D721Med (cell line): ENCODE data around the gene CMTM7.

Source experiments
- DNase-seq: peaks from one replicate; pipeline ENCODE4 v3.0.0; 2011; ENCODE audit warnings: low spot score; ENCODE audit not compliant: insufficient read length
- FAIRE-seq: peaks from 2 replicates; lab custom pipeline; 2011; peaks lifted over from hg19 to GRCh38; lab: Jason Lieb, UNC
- TF ChIP-seq, protein P1 (sequence below): IDR thresholded peaks from 2 replicates; pipeline ENCODE4 v1.5.1; 2012; ENCODE audit warnings: mild to moderate bottlenecking, control low read depth; ENCODE audit not compliant: insufficient read depth; ENCODE audit errors: missing control alignments

CMTM7 gene

DNA sequence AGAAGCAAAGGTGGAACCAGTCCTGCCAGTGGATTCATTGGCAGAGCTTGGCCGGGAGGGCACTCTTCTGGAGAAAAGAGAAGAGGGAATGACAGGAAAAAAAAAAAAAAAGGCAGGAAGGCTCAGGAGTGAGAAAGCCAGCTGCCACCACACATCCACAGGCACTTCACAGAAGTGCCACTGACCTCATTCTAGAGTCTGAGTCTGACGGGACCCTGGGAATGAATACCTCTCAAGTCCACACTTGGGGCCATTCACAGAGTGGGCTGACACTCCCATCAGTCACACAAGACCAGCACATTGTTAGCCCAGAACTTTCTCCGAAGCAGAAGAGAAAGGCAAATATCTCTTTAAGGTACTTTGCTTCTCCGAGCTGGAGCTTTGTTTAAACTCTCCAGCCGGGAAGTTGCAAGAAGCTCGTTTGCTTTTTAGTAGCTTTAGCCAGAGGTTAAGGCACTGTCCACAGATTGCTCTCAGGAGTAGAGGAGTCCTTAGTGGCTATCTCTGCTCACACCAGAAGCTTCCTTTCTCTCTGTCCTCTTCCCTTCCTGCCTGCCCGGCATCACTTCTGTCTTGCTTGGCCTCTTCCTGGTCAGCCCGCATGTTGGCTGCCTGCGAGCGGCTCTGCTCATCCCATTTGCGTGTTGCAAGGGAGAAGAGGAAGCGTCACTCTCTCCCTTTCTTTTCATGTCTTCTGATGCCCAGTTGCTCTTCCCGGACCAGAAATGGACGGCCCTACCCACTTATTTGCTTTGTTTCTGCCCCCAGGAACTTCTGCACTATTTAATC is 57.2 kb downstream of the CMTM7 start:
- DNase-seq (no peak), FAIRE-seq (no peak)
- TF ChIP-seq, protein P1, sequence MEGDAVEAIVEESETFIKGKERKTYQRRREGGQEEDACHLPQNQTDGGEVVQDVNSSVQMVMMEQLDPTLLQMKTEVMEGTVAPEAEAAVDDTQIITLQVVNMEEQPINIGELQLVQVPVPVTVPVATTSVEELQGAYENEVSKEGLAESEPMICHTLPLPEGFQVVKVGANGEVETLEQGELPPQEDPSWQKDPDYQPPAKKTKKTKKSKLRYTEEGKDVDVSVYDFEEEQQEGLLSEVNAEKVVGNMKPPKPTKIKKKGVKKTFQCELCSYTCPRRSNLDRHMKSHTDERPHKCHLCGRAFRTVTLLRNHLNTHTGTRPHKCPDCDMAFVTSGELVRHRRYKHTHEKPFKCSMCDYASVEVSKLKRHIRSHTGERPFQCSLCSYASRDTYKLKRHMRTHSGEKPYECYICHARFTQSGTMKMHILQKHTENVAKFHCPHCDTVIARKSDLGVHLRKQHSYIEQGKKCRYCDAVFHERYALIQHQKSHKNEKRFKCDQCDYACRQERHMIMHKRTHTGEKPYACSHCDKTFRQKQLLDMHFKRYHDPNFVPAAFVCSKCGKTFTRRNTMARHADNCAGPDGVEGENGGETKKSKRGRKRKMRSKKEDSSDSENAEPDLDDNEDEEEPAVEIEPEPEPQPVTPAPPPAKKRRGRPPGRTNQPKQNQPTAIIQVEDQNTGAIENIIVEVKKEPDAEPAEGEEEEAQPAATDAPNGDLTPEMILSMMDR: no peak

DNA sequence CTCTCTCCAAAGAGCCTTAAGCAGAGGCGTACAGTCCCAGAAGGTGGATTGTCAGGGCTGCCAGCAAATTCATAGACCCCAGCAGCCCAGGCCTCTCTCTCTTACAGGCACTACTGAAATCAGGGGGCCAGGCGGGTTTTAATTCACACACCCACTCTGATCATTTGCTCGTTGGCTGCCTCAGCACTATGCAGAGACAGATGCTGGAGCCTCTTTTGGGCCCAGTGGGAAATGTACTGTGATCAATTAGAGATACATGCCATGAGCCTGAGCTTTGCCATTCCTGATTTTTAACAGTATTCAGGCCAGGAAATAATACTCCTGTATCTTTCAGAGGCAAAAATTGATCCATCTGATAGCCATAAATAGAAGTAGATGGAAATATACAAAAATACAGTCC is 58.0 kb downstream of the CMTM7 start:
- TF ChIP-seq, protein P1: no peak
- FAIRE-seq: no peak
- no peak for DNase-seq

DNA sequence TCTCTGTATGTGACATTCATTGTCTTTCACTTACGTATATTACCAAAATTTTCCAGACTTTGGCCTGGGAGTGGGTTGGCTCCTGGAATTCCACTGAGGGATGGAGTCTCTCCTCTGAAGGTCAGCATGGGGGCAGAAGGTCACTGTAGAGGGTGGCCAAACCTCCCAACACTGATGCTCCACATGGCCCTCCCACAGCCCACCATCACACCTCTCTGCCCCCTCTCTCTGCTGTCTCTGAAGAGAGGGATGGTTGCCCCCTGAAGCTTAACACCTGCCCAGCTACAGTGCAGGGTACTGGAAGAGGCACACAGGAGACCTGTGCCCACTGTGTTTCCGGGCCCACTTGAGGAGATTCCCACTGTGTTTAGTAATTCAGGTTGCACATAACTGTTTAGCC is 58.8 kb downstream of the CMTM7 start:
- FAIRE-seq (no peak), DNase-seq (no peak)
- TF ChIP-seq, protein P1: no peak

DNA sequence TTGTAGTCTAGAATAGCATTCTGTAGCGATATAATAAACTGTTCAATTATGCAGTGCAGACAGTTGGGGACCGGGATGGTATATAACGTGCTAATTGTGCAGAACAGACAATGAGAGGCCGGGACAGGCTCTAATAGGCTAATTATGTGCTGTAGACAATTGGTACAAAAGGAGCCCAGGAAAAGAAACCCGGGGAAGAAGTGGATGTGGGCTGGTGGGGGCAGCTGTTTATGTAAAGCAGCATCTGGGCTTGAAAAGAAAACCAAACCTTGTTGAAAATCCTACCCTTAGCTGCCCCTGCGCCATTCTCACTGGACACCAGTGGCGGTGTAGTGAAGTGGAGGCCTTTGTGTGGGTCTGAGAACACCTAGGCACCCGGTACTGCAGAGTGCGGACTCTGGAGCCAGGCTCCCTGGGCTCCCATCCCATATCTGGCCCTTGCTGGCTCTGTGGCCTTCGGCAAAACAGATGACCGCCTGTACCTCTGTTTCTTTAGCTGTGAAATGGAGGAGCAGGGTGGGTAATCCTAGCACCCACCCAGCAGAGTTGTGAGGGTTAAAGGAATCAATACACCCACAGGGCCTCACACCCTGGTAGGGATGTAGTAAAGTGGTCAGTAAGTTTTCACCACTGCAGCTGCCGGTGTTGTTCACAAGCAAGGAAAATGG is 59.5 kb downstream of the CMTM7 start:
- TF ChIP-seq, protein P1: no peak
- DNase-seq: no peak
- no peak for FAIRE-seq

DNA sequence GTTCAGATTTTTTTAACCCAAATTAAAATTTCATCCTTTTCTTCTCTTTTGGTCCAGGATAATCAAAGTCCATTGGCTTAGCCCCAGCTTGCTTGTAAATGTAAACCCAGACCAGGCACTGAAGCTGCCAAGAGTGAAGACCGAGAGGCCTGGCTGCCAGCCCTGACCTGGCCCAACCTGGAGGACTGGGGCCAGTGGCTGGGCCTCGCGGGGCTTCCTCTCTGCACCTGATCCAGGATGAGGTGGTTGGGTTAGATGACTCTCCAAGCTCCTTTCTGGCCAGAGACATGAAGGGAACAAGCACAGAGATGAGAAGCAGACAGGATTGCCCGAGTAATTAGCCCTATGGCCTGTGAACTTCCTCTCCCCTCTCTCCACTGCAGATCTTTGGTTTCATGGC is 60.4 kb downstream of the CMTM7 start:
- no peak for FAIRE-seq
- no peak for DNase-seq
- TF ChIP-seq, protein P1: no peak

DNA sequence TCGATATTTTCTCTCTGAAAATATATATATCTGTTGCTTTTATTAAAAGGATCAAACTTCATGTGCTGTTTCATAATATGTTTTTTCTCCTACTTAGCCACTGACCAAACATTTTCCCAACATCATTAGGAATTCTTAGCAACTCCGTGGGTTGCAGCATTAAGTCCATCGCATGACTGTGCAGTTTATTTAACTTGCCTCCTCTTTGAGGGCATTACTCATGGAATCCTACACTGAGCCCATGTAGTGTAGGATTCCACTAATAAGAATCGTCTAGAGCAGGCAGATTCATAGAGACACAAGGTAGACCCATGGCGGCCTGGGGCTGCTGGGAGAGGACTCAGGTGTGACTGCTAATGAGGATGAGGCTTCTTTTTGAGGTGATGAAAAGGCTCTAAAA is 61.7 kb downstream of the CMTM7 start:
- DNase-seq (no peak), FAIRE-seq (no peak)
- TF ChIP-seq, protein P1: no peak

DNA sequence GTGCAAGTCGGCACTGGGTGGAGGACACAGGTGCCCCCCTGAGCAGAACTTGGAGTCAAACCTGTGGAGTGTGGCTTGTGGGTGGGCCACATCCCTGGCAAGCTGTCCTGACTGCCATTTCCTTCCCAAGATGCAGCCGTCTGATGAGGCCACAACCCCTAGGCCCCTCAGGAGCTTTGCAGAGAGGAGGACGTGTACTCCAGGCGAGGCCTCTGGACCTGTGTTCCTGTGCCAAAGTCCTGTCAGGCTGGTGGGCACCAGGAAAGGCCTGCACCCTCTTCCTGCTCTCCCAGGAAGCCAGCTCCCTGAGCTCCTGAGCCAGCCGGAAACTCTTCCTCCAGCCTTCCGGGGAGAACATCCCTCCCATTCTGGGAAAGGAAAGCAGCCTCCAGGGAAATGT is 62.5 kb downstream of the CMTM7 start:
- FAIRE-seq: no peak
- no peak for DNase-seq
- TF ChIP-seq, protein P1: no peak
